ENCODE measurements around the gene SLC38A8.

Gene SLC38A8

DNA sequence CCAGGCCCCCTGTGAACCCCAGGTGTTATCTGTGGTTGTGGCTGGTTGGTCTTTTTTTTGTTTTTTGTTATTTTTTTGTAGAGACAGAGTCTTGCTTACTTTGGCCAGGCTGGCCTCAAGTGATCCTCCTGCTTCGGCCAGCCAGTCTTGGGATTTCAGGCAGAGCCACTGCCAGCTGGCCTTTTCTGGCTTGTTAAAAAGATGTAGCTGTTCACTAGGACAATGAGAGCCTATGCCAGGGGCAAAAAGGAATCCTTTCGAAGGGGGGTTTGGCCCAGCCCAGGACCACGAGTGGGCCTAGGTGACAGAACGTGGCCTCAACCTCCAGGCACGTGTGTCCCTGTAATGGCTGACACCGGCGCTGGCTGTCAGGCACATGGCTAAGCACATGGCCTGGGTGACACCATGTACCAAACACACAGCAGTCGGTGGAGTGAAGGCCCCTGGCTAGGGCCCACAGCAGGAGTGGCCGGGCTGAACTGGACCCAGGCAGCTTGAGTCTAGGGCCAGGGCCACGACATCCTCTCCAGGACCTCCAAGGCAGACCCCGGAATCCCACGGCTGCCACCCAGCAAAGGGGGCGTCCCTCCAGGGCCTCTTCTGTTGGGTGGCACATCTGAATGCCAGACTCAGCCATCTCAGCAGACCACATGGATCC lies 6.9 kb upstream of the SLC38A8 start:
- no peak overlapping the region for H3K4me3 ChIP-seq (ENCODE audit: low read depth, low read length)

- H3K4me3 ChIP-seq (ENCODE audit: low read depth, low read length), result no peak overlapping the region
Observed at GRCh38 chr16:84048871-84049270, 6.3 kb upstream of the SLC38A8 start.

DNA sequence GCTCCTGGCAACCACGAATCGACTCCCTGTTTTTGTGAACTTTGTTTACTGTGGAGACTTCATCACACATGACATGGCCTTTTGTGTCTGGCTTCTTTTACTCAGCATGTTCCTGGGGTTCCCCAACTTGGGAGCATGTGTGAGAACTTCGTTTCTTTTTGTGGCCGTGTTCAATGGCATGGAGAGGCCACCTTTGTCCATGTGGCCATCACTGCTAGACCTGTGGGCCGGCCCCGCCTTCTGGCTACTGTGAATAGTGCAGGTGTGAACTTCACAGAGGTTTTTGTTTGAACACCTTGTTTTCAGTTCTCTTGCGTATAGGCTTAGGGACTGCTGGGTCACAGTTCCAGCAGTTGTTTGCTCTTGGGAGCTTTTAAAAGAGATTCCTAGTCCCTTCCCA lies 5.7 kb upstream of the SLC38A8 start:
- no peak overlapping the region for H3K4me3 ChIP-seq (ENCODE audit: low read depth, low read length)

DNA sequence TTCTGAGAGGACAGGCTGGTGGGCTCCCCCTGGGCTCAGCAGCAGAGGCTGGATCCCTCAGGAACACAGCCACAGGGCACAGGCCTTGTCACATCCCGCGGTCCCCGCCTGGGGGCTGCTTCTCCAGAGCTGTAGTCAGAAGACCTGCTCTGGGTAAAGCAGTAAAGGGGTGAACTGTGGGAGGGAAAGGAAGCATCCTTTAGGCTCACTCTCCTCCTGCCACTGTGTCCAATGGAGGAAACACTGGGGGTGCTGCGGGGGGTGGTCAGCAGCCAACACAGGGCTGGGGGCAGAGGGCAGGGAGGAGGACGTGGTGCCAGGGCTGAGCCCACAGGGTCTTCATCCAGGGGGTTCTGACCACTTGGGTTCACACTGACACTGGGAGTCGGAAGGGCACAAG lies 5.0 kb upstream of the SLC38A8 start:
- no peak overlapping the region for H3K4me3 ChIP-seq (ENCODE audit: low read depth, low read length)

GRCh38 chr16:84047206-84047605 lies 4.6 kb upstream of the SLC38A8 start:
- no peak overlapping the region for H3K4me3 ChIP-seq (ENCODE audit: low read depth, low read length)

- no peak overlapping the region for H3K4me3 ChIP-seq (ENCODE audit: low read depth, low read length)
Observed at GRCh38 chr16:84045818-84046470, 3.3 kb upstream of the SLC38A8 start.

DNA sequence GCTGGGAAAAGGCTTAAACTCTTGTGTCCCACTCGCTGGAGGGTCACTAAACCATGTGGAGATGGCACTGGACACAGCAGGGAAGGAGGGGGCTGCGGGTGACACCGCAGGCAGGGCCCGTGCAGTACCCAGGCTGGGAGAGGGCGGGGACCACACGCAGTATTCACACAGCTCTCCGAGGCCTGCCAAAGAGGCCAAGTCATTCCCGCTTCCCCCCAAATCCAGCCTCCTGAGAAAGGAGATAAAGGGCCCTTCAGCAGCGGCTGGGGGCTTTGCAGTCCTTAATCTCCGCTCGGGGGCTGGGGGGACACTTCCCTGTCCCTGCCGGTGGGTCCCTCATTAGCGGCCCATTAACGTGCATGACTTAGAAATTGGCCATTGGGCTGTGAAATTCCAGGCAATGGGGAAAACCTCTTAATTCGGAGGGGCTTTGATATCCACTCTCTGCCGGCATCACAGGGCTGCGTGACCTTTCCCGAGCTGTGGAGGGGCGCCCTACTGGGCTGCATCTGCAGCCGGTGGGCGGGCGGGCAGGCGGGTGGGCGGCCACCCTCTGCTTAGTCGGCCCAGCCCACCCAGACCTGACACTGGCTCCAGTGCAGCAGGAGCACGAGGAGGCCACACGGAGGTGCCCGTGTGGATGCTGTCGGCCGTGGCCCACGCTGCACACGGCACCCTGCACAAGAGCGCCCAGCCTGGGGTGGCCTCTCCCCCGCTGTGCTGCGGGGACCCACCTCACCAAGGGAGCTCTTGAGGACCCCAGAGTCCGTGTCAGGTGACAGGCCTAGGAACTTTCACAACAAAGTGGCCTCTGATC lies 2.6 kb upstream of the SLC38A8 start:
- H3K4me3 ChIP-seq (ENCODE audit: low read depth, low read length), result no peak overlapping the region

DNA sequence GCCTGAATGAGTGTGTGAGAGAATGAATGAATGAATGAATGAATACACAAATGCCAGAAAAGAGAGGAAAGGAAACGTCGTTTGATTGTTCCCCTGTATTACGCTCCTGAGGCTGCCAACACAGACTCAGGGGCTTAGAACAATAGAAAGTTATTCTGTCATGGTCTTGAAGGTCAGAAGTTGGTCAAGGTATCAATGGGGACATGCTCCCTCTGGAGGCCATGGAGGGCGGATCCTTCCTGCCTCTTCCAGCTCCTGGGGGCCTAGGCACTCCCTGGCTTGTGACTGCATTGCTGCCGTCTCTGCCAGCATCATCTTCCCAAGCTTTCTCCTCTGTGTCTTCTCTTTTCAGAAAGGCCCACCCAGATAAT lies 1.5 kb upstream of the SLC38A8 start:
- H3K4me3 ChIP-seq (ENCODE audit: low read depth, low read length), result no peak overlapping the region

DNA sequence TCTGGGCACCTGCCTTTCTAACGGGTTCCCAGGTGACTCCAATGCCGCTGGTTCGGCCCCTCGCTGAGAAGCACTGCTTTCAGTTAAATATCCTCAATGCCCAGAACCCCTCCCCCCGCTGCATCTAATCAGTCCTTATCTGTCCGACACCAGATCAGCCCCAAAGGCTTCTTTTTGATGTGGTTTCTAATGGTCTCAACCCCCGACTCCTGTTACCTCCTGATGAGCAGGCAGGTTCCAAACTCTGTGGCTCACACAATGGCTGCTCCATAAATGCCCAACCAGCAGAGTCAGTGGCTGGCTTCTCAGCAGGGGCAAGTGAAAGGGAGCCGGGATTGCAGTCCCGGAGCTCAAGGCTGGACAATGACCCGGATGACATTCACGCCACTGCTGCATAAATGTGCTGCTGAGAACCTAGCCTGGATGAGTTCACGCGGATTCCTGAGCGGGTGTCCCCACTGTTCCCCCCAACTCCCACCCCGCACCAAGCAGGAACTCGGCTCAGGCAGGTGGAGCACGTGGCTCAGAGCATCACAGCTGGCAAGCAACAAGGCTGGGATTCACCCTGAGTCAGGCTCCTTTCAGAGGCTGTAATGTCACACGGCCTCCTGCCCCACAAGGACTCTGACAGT lies 1.0 kb upstream of the SLC38A8 start:
- no peak overlapping the region for H3K4me3 ChIP-seq (ENCODE audit: low read depth, low read length)

DNA sequence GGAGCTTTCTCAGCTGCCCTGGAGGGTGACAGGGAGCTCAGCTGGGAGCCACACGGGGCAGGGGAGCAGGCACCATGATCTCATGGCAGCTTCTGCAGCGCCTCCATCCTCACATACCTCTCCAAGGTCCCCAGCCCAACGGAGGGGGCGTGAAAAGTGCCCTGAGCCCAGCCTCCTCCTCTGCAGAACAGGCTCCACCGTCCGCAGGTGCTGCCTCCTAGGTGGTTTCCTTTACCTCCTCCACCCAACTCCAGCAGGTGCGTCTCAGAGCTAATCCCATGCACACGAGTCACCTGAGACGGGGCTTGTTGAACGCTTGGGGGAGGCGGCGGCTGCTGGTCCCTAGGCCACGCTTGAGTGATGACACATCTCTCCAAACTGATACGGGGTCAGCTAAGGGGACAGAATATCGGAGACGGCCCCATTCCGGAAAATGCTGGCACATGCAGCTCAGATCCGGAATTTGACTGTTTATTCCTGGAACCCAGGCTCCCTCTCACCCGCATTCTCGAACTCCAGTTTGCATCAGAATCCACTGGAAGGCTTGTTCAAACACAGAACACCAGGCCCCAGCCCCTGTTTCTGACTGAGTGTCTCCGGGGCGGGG lies 387 bp upstream of the SLC38A8 start:
- H3K4me3 ChIP-seq (ENCODE audit: low read depth, low read length), result no peak overlapping the region

DNA sequence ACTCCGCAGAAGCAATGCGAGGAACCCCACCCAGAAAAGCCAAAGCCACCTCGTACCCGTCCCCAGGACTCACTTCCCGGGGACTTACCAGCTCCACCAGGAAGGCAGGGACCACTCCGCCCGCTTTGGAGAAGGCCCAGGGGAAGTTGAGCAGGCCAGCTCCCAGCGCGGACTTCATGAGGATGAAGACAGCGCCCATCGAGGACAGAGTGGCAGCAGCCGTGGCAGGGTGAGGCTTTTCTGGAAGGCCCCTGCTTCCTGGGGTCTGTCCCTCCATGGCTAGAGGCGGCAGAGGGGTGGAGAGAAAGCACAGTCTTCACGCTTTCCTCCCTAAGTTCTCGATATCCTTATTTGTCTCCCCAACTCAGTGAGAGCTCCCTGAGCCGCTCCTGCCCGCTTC lies 714 bp downstream of the SLC38A8 start:
- no peak overlapping the region for H3K4me3 ChIP-seq (ENCODE audit: low read depth, low read length)

- H3K4me3 ChIP-seq (ENCODE audit: low read depth, low read length), result no peak overlapping the region
Observed at GRCh38 chr16:84040823-84041820, 1.5 kb downstream of the SLC38A8 start.

DNA sequence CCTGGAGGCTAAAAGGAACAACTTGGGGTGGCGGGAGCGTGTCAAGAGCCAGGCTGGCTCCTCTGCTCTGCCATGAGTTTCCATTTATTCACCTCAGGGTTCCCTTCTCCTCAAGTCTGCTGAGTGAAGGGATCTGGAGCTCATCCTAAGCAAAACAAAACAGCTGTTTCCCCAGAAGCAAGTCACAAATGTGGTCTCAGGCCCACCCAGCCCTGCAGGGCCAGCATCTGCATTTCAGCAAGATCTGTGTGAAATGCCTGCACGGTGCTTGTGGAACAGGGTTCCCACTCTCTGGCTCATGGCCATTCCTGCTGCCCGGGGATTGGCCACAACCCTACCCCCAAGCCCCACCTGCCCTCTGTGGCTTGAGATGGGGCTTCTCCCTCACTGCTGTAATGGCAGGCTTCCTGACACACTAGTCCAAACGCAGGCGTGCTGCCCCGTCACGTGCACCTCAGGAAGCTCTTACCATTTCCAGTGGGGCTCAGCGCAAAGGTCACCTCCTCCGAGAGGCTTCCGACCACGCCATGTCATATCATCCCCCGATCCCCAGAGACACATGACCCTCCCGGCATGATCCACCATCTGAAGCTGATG lies 2.3 kb downstream of the SLC38A8 start:
- H3K4me3 ChIP-seq (ENCODE audit: low read depth, low read length), result no peak overlapping the region

DNA sequence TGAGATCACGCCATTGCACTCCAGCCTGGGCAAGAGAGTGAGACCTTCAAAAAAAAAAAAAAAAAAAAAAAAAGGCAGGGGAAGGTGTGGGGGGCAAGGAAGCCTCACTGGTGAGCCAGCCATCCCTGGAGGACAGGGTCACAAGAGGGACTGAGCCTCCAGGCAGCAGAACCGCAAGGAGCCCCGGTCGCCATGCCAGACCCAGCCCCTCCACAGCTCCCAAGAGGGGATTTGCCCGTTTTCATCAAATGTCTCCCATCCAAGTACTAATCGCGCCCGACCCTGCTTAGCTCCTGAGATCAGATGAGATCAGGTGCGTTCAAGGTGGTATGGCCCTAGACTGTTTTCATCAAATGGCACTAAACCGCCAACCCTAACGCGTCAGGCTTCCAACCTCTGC lies 2.9 kb downstream of the SLC38A8 start:
- H3K4me3 ChIP-seq (ENCODE audit: low read depth, low read length), result no peak overlapping the region

- no peak overlapping the region for H3K4me3 ChIP-seq (ENCODE audit: low read depth, low read length)
Observed at GRCh38 chr16:84038469-84038868, 4.1 kb downstream of the SLC38A8 start.

DNA sequence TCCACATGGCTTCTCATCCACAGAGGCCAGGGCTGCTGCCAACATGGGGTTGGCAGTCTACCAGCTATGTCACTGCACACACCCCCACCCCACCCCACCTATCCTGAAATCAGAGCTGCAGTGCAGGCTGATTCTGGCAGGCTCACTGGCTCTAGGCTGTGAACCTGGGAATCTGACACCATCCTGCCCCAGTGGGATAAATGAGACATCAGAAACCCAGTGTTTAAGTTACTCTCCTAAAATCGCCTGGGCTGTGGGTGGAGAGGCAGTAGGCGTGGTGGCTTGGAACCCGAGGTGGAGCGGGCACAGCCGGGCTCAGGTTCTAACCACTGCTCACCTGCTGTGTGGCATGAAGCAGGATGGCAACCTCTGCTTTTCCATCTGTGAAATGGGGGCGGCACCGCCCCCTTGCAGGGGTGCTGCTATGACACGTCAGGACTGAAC lies 5.6 kb downstream of the SLC38A8 start:
- H3K4me3 ChIP-seq (ENCODE audit: low read depth, low read length), result no peak overlapping the region

GRCh38 chr16:84036131-84036530 lies 6.5 kb downstream of the SLC38A8 start:
- no peak overlapping the region for H3K4me3 ChIP-seq (ENCODE audit: low read depth, low read length)

GRCh38 chr16:84034516-84034915 lies 8.1 kb downstream of the SLC38A8 start:
- no peak overlapping the region for H3K4me3 ChIP-seq (ENCODE audit: low read depth, low read length)

Measured in iPS-11a (cell line).